Effector memory CD8-positive, alpha-beta T cell (primary cell): Measurements from ENCODE around the gene STPG3.
A peak's percentile ranks its signal among the peaks of the same experiment; 100 is the strongest.

ENCODE experiments used
- ATAC-seq: fragments of 150-1000 bp; cut with Tn5 transposase; replicated peaks from 2 replicates; pipeline ENCODE4 v1.10.0; 2021; ENCODE audit warnings: mild to moderate bottlenecking, moderate library complexity
- DNase-seq, 3 experiments: peaks; one replicate each; pipeline ENCODE4 v3.0.0; 2021
- H3K27ac Mint-ChIP-seq, 2 donors: one replicate each; pipeline ENCODE4 v1.8.0; 2022; ENCODE audit warnings: mild to moderate bottlenecking in 2 of 2, mixed read lengths in 2 of 2, moderate library complexity in 2 of 2
- H3K27me3 Mint-ChIP-seq, 2 donors: one replicate each; pipeline ENCODE4 v1.8.0; 2022; ENCODE audit warnings: mixed read lengths in 2 of 2
- H3K36me3 Mint-ChIP-seq: one replicate; pipeline ENCODE4 v1.8.0; 2022; ENCODE audit warnings: mild to moderate bottlenecking, moderate library complexity, mixed read lengths; ENCODE audit not compliant: insufficient read depth
- H3K4me1 Mint-ChIP-seq, 2 donors: one replicate each; pipeline ENCODE4 v1.8.0; 2022; ENCODE audit warnings: low read depth in 2 of 2, mixed read lengths in 2 of 2
- H3K4me3 Mint-ChIP-seq, 2 donors: one replicate each; pipeline ENCODE4 v1.8.0; 2022; ENCODE audit warnings: mild to moderate bottlenecking in 2 of 2, mixed read lengths in 2 of 2, moderate library complexity in 2 of 2
- H3K9me3 Mint-ChIP-seq, 2 donors: one replicate each; pipeline ENCODE4 v1.8.0; 2022; ENCODE audit warnings: mixed read lengths in 2 of 2

The STPG3 gene

DNA sequence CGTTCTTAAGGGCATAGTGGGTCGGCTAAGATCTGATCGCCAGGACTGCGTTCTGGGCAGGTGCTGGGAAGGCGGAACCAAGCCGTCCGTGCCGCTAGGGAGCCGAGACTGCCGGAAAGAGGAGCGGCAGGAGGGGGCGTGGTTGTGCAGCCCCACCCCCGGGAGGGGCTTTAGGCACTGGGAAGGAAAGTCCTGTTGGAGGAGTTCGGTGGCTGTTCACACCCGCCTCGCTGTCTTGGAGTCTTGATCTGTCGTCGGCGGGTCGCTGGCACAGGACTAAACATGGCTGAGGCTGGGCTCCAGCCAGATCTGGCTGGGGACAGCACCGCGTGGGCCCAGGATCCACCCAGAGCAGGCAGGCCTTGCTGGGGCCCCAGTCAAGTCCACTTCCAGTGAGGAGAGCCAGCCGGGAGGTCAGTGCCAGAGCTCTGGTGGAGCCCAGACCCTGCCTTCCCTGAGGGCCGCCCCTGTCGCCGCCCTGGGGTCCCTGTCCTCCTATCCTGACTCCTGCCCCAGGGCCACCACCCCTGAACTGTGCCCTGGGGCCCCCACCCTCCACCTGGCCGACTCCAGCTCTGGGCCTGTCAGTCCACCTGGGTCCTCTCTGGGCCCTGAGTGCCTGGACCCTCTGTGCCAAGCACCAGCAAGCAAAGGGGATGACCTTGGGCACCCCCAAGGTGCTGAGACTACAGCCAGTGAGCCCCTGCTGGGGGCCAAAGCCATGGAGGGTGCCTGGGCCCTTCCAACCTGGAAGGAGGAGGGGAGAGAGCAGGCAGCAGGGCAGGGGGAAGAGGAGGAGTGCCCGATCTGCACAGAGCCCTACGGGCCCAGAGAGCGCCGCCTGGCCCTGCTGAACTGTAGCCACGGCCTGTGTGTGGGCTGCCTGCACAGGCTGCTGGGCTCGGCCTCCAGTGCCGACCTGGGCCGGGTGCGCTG lies 33.5 kb upstream of the STPG3 start:
- DNase-seq (no peak), ATAC-seq (no peak)
- no peaks in the 10 kb centered on the region for H3K9me3 Mint-ChIP-seq
- no peak overlapping the region for H3K4me3 Mint-ChIP-seq
- peaks cover 6% of the 10 kb centered on the region for H3K36me3 Mint-ChIP-seq
- H3K27me3 Mint-ChIP-seq = no peaks in the 10 kb centered on the region
- peaks cover 0 to 3% of the 10 kb centered on the region in 2 donors for H3K4me1 Mint-ChIP-seq
- H3K27ac Mint-ChIP-seq = no peak overlapping the region

DNA sequence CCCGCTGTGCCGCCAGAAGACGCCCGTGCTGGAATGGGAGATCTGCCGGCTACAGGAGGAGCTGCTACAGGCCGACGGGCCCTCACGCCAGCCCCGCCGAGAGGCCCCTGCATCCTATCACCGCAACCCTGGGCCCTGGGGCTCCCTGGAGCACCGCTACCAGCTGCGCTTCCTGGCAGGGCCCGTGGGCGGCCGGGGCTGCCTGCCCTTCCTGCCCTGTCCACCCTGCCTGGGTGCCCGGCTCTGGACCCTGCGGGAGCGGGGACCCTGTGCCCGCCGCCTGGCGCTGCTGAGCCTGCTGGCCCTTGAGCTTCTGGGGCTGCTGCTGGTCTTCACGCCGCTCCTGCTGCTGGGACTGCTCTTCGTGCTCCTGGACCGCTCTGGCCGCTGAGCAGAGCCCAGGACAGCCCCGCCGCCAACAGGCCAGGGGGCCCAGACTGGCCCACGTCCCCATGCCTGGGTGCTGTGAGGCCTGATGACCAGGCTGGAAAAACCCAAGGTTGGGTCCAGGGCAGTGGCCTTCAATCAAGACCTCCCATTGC lies 32.8 kb upstream of the STPG3 start:
- Mint-ChIP-seq H3K27me3 (no peaks in the 10 kb centered on the region), H3K4me1 (peaks cover 0 to 4% of the 10 kb centered on the region in 2 donors), H3K36me3 (peaks cover 5% of the 10 kb centered on the region), H3K27ac (no peak overlapping the region), H3K4me3 (no peak overlapping the region), H3K9me3 (no peaks in the 10 kb centered on the region)
- DNase-seq (no peak), ATAC-seq (no peak)

DNA sequence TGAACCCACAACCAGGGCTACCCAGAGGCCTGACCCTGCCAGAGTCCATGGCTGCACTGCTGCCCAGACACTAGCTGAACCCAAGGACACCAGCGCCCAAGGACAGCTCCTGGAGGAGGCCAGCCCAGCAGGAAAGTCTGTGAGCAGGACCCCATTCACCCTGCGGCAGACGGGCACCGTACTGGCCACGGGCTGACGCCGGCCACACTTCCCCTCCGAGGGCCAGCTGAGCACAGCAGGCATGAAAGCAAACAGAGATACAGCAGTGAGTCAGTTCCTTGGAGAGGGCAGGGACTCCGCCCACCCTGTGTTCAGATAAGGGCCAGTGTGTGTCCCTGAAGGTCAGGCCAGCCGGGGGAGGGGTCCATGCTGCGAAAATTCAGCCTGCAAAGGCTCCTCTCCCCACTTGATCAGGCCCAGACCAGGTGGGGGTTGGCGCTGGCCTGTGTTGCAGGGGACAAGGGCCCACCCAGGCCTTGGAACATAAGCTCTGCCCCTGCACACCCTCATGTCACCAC lies 32.3 kb upstream of the STPG3 start:
- no peaks in the 10 kb centered on the region for H3K9me3 Mint-ChIP-seq
- peaks cover 0 to 4% of the 10 kb centered on the region in 2 donors for H3K4me1 Mint-ChIP-seq
- DNase-seq = no peak
- H3K27me3 Mint-ChIP-seq = no peaks in the 10 kb centered on the region
- H3K4me3 Mint-ChIP-seq = no peak overlapping the region
- ATAC-seq = no peak
- no peak overlapping the region for H3K27ac Mint-ChIP-seq
- H3K36me3 Mint-ChIP-seq = peaks cover 10% of the 10 kb centered on the region

DNA sequence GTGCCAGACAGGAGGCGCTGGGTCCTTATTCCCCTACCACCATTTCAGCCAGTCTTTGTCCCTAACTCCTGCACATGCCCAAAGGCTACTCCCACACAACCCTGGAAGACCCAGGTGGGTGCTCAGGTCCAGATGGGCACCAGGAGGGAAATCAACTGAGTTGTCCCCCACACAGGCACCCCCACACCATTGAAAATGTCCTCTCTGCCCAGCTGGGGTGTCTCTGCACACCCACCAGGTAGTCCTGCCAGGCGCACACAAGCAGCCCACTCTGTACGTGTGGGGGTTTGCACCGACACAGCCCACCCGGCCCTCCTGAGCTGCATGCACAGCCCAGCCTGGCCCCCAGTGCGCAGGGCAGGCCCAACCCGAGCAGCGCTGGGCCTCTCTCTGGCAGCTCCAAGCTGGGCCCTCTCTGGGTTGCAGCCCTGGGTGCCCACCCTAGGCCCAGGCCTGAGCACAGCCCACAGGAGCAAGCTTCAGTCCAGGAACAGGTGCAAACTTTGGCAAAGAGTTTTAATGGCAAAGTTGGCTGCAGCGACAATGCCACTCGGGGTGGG lies 31.2 kb upstream of the STPG3 start:
- DNase-seq = no peak
- no peak overlapping the region for H3K27ac Mint-ChIP-seq
- H3K27me3 Mint-ChIP-seq = no peaks in the 10 kb centered on the region
- peak overlapping the region in 1 of 2 donors; percentile 53 for H3K4me3 Mint-ChIP-seq
- peaks cover 13% of the 10 kb centered on the region for H3K36me3 Mint-ChIP-seq
- ATAC-seq = no peak
- H3K9me3 Mint-ChIP-seq = no peaks in the 10 kb centered on the region
- H3K4me1 Mint-ChIP-seq = peaks cover 0 to 4% of the 10 kb centered on the region in 2 donors

- Mint-ChIP-seq H3K9me3 (no peaks in the 10 kb centered on the region), H3K36me3 (peaks cover 13% of the 10 kb centered on the region), H3K27me3 (no peaks in the 10 kb centered on the region), H3K27ac (no peak overlapping the region), H3K4me1 (peaks cover 0 to 4% of the 10 kb centered on the region in 2 donors), H3K4me3 (peak overlapping the region; percentile 53 to 57)
- DNase-seq (no peak), ATAC-seq (no peak)
Observed at GRCh38 chr9:137220317-137221094, 30.6 kb upstream of the STPG3 start.

DNA sequence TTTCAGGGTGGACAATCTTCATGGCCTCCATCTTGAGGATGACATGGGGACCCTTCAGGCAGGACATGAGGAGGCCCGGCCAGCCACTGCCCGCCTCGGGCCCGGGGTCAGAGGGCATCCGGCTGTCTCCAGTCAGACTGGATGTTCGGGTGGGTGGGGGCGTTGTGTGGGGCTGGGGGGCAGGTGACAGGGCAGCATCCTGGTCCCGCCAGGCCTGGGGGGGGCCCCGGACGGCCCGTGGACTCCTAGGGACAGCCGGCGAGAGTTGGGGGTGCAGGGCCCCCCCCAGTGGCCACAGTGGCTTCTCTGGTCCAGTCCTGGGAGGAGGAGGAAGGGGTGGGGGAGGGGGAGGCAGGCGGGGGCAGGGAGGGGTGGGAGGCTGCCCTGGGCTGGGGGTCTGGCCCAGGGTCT lies 30.0 kb upstream of the STPG3 start:
- Mint-ChIP-seq H3K27ac (no peak overlapping the region), H3K4me3 (peak overlapping the region; percentile 53 to 57), H3K36me3 (peaks cover 13% of the 10 kb centered on the region), H3K4me1 (peaks cover 0 to 4% of the 10 kb centered on the region in 2 donors), H3K9me3 (no peaks in the 10 kb centered on the region), H3K27me3 (no peaks in the 10 kb centered on the region)
- DNase-seq (no peak), ATAC-seq (no peak)

- Mint-ChIP-seq H3K27ac (no peak overlapping the region), H3K4me1 (peaks cover 0 to 4% of the 10 kb centered on the region in 2 donors), H3K27me3 (no peaks in the 10 kb centered on the region), H3K36me3 (peaks cover 13% of the 10 kb centered on the region), H3K4me3 (no peak overlapping the region), H3K9me3 (no peaks in the 10 kb centered on the region)
- DNase-seq (no peak), ATAC-seq (no peak)
Observed at GRCh38 chr9:137221506-137222111, 29.5 kb upstream of the STPG3 start.

- peak within 1 kb of the TSS; percentile 78 to 83 for H3K4me3 Mint-ChIP-seq
- peaks cover 1 to 3% of the 10 kb centered on the region in 2 donors for H3K27me3 Mint-ChIP-seq
- DNase-seq = no peak
- no peaks in the 10 kb centered on the region for H3K9me3 Mint-ChIP-seq
- peak within 1 kb of the TSS; percentile 86 to 88 for H3K27ac Mint-ChIP-seq
- no peak for ATAC-seq
- peaks cover under 1 to 4% of the 10 kb centered on the region in 2 donors for H3K4me1 Mint-ChIP-seq
- peaks cover 13% of the 10 kb centered on the region for H3K36me3 Mint-ChIP-seq
Observed at GRCh38 chr9:137222190-137223077, 28.7 kb upstream of the STPG3 start, which contains the start of gene RNF208. RNF208 (minus strand) TSS chr9:137222240; CDS start chr9:137221212, 1,028 bp downstream.

DNA sequence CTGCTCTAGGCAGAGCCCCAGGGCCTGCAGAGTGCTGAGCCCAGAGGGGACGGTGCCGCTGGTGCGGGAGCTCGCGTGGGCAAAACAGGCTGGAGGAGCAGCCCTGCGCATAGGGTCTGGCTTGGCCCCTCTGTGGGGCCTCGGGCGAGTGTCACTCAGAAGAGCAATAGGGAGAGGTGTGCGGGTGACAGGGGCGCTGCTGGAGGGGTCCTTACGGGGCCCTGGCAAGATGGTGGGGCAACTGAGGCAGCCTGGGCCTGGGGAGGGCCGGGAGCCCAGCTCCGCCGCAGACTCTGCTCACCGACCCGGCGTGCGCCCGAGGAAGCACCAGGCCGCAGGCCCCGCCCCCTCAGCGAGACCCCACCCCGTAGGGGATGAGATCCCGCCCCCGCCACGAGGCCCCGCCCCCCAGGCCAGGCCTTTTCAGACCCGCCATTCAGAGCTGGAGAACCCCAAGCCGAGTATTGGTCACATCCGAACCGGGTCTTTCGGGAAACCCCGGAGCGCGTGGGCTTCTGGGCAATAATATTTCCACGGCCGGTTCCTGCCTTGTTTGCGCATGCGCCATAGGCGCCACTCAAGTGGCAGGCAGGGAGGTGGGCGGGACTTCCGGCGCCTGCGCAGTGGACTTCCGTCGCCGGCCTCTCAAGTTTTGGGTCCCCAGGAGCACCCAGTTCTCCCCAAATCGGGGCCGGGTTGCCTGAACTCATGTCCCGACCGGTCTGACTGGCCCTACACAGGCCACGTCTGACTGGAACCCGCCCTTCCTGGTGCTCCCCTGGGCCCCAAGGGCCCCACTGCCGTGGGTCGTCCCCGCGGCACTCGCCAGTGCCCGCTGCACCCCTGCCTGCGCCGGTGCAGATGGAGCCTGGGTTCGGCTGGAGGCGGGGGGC lies 27.8 kb upstream of the STPG3 start:
- H3K36me3 Mint-ChIP-seq = peaks cover 13% of the 10 kb centered on the region

GRCh38 chr9:137224830-137225694 lies 26.0 kb upstream of the STPG3 start, which contains the start of gene CYSRT1:
CYSRT1 (plus strand) TSS chr9:137225174; CDS start chr9:137225622, 448 bp downstream.
- Mint-ChIP-seq H3K27me3 (peaks cover 6 to 9% of the 10 kb centered on the region in 2 donors), H3K9me3 (no peaks in the 10 kb centered on the region), H3K36me3 (peaks cover 13% of the 10 kb centered on the region), H3K27ac (peak within 1 kb of the TSS; percentile 86 to 88), H3K4me1 (peaks cover 4 to 6% of the 10 kb centered on the region in 2 donors), H3K4me3 (peak within 1 kb of the TSS; percentile 78 to 83)
- peak in 1 of 3 experiments; percentile 28 for DNase-seq
- peak; percentile 13 for ATAC-seq

More for the DNA sequence above, 27.8 kb upstream of the STPG3 start:
- H3K27ac Mint-ChIP-seq = peak overlapping the region; percentile 86 to 88
- H3K9me3 Mint-ChIP-seq = no peaks in the 10 kb centered on the region
- peaks cover 4 to 6% of the 10 kb centered on the region in 2 donors for H3K4me1 Mint-ChIP-seq
- DNase-seq = peak; percentile 95 to 96 (median 96)
- ATAC-seq = peak; percentile 89
- peaks cover 6 to 9% of the 10 kb centered on the region in 2 donors for H3K27me3 Mint-ChIP-seq
- H3K4me3 Mint-ChIP-seq = peak overlapping the region; percentile 78 to 83
